OCI-LY7 (cell line): Measurements from ENCODE around the gene HIGD2A. TPM values are rescaled to one million over a fixed set of nuclear protein-coding genes. Genes with fewer than 3 reads are reported as not detected.

Experiments
- BruUV-seq: library from RNA; stranded (reverse); fragments of 400-500 nt; replicated peaks from 2 replicates; lab custom pipeline; 2021; lab: Mats Ljungman, UMichigan
- CTCF ChIA-PET: fragments of 300-600 bp; sonication (Branson Sonifier 250); formaldehyde crosslinking; loops from one replicate; lab custom pipeline; 2022; ENCODE audit warnings: antibody characterized with exemption; ENCODE audit not compliant: unreplicated experiment; lab: Charles Lee
- POLR2A ChIA-PET: fragments of 300-600 bp; sonication (Branson Sonifier 250); formaldehyde crosslinking; loops from one replicate; lab custom pipeline; 2022; ENCODE audit warnings: antibody characterized with exemption; lab: Charles Lee
- DNase-seq: peaks from one replicate; pipeline ENCODE4 v3.0.0-alpha.2; 2015; ENCODE audit warnings: low spot score
- H2AFZ ChIP-seq: fragments of 200-600 bp; sonication (generic), shearing (Covaris generic); 2 replicates; pipeline ENCODE4 v1.6.1; 2014; ENCODE audit warnings: mild to moderate bottlenecking, antibody characterized with exemption, low read length, moderate library complexity
- H3K27ac ChIP-seq: fragments of 200-600 bp; sonication (generic); 2 replicates; pipeline ENCODE4 v1.5.1; 2014; ENCODE audit warnings: mixed run types, low read depth, mild to moderate bottlenecking, moderate library complexity, low read length, inconsistent platforms; ENCODE audit not compliant: poor library complexity, severe bottlenecking
- H3K36me3 ChIP-seq: fragments of 200-600 bp; sonication (generic); 2 replicates; pipeline ENCODE4 v1.6.1; 2014; ENCODE audit warnings: mild to moderate bottlenecking, antibody characterized with exemption, low read length, moderate library complexity, mixed read lengths; ENCODE audit not compliant: insufficient read depth
- H3K4me1 ChIP-seq: fragments of 200-600 bp; sonication (generic); 2 replicates; pipeline ENCODE4 v1.5.1; 2014; ENCODE audit warnings: mild to moderate bottlenecking, low read length; ENCODE audit not compliant: insufficient read depth, poor library complexity, severe bottlenecking
- H3K4me2 ChIP-seq: fragments of 200-600 bp; sonication (generic); 2 replicates; pipeline ENCODE4 v1.6.1; 2014; ENCODE audit warnings: mild to moderate bottlenecking, low read length
- H3K4me3 ChIP-seq: fragments of 200-600 bp; sonication (generic); 2 replicates; pipeline ENCODE4 v1.5.1; 2014; ENCODE audit warnings: mild to moderate bottlenecking, low read depth, low read length; ENCODE audit not compliant: poor library complexity, severe bottlenecking
- H3K79me2 ChIP-seq: fragments of 200-600 bp; sonication (generic); 2 replicates; pipeline ENCODE4 v1.6.1; 2016; ENCODE audit warnings: low read depth, mild to moderate bottlenecking, low read length, moderate library complexity, mixed read lengths; ENCODE audit not compliant: insufficient read depth
- H3K9me2 ChIP-seq: fragments of 200-600 bp; sonication (generic); 2 replicates; pipeline ENCODE4 v1.6.1; 2016; ENCODE audit warnings: mild to moderate bottlenecking, low read length, mixed read lengths; ENCODE audit not compliant: insufficient read depth
- H3K9me3 ChIP-seq: fragments of 200-600 bp; sonication (generic); 2 replicates; pipeline ENCODE4 v1.6.1; 2014; ENCODE audit warnings: mild to moderate bottlenecking, mixed run types, low read length, mixed read lengths
- H4K20me1 ChIP-seq: fragments of 200-600 bp; sonication (generic); 2 replicates; pipeline ENCODE4 v1.6.1; 2014; ENCODE audit warnings: mild to moderate bottlenecking, antibody characterized with exemption, low read length, moderate library complexity, mixed read lengths; ENCODE audit not compliant: insufficient read depth
- EZH2phosphoT487 ChIP-seq: fragments of 200-600 bp; sonication (generic); IDR thresholded peaks from 2 replicates; pipeline ENCODE4 v1.6.1; 2018; ENCODE audit warnings: low read depth, borderline replicate concordance, mild to moderate bottlenecking, mixed run types, antibody characterized with exemption, low read length, moderate library complexity, mixed read lengths
- intact Hi-C: fragments of 100-400 bp; cut with micrococcal nuclease; formaldehyde crosslinking; loops from one replicate; pipeline ENCODE4 v1.10.0; 2022; ENCODE audit not compliant: unreplicated experiment
- total RNA-seq, 2 experiments: library from RNA; depleted of rRNA in 1 of 2; stranded (reverse); fragments of >200 nt in 1 of 2; shearing (Covaris generic) in 1 of 2; gene quantifications; 2 replicates each; pipeline ENCODE4 v1.2.3, GENCODE V29; 2014 to 2022
- TF ChIP-seq, protein P1 (sequence below): fragments of 200-600 bp; sonication (generic); conservative IDR thresholded peaks from 2 replicates; pipeline ENCODE4 v1.5.1; 2014; ENCODE audit warnings: mild to moderate bottlenecking, antibody characterized with exemption, low read length, moderate library complexity, mixed read lengths

Gene HIGD2A
- total RNA-seq, 2 experiments from 2014 or later: 145 to 223 TPM

DNA sequence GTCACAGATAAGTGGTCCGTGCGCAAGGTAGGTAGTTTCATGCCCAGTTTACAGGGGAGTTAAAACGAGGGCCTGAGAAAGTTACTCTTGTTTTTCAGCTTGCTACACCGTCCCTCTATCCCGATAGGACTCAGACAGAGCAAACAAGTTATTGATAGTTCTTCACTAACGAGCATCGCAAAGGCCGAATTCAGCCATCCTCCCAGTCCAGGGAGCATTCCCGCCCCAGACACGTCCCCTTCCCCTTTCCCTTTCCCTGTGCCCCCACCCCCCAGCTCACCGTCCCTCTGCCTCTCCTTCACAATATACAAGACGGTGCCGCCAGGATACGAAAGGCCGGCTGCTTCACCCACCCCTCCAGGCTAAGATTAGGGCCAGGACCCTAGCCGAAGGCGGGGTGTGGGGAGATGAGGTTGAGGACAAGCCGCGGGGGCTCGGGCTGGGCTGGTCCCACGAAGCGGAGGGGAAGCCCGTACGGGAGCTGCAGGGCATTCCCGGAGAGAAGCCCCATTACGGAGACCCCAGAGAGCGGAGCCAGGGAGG lies 27.6 kb upstream of the HIGD2A start:
- Histone ChIP-seq H4K20me1 (no peaks in the 10 kb centered on the region), H3K79me2 (peaks cover 23% of the 10 kb centered on the region), H3K36me3 (peaks cover 36% of the 10 kb centered on the region), H3K4me3 (peak overlapping the region; percentile 91), H3K4me2 (peak overlapping the region; percentile 93), H3K27ac (peak overlapping the region; percentile 35), H3K4me1 (peaks cover 21% of the 10 kb centered on the region), H3K9me3 (no peaks in the 10 kb centered on the region), H3K9me2 (no peaks in the 10 kb centered on the region), H2AFZ (peak overlapping the region; percentile 93)
- ChIA-PET CTCF (no interaction called here), POLR2A (interaction anchor here (0.7 to 2.5 kb wide), 2 partner anchors 9 to 117 kb away, joined by 4 to 9 read pairs; no protein-coding TSS in a partner anchor)
- TSS peak; percentile 50 for BruUV-seq
- no peak for DNase-seq
- intact Hi-C loops: no loop called here
- TF ChIP-seq EZH2phosphoT487: no peak
- TF ChIP-seq, protein P1, sequence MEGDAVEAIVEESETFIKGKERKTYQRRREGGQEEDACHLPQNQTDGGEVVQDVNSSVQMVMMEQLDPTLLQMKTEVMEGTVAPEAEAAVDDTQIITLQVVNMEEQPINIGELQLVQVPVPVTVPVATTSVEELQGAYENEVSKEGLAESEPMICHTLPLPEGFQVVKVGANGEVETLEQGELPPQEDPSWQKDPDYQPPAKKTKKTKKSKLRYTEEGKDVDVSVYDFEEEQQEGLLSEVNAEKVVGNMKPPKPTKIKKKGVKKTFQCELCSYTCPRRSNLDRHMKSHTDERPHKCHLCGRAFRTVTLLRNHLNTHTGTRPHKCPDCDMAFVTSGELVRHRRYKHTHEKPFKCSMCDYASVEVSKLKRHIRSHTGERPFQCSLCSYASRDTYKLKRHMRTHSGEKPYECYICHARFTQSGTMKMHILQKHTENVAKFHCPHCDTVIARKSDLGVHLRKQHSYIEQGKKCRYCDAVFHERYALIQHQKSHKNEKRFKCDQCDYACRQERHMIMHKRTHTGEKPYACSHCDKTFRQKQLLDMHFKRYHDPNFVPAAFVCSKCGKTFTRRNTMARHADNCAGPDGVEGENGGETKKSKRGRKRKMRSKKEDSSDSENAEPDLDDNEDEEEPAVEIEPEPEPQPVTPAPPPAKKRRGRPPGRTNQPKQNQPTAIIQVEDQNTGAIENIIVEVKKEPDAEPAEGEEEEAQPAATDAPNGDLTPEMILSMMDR: no peak

DNA sequence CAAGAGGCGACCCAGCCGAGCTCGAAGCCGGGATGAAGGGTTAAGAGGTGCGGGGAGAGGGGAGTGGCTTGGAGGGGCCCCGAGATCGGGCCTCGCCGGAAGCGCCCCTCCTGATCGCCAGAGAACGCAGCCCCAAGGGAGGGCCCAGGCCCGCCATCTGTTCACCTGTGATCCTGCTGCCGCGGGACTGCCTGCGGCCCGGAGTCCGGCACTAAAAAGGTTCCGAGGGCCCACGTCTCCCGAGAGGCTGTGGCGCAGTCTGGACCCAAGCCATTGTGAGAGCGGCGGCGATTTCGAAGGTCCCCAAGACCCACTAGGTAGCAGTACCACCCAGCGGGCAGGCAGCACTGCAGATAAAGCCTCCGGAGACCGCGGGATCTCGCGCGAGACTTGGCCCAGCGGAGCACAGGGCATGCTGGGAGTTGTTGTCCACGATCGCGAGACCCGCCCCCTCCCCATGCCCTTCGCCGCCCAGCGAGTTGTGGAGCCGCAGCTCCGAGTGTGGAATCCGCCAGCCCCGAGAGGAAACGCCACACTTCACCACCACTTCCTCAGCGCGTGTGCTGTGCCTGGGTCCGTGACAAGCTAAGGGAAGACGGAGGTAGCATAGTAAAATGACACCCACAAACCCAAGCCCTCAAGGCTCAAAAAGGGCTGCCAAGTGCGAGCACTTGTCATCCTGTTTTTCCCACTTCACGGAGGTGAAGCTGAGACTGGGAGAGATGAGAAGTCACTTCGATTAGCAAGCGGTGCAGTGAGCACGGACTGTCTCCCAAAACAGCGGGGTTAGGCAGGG lies 26.9 kb upstream of the HIGD2A start, which contains the start of gene KIAA1191:
TSS of gene KIAA1191 (minus strand) at position 328 of the 796 bp plus-strand sequence. CDS start 2,256 bp downstream, outside the sequence.
- Histone ChIP-seq H3K9me3 (no peaks in the 10 kb centered on the region), H4K20me1 (no peaks in the 10 kb centered on the region), H3K4me2 (peak within 1 kb of the TSS; percentile 93), H3K27ac (peak within 1 kb of the TSS; percentile 35), H3K4me1 (peaks cover 21% of the 10 kb centered on the region), H2AFZ (peak within 1 kb of the TSS; percentile 93), H3K79me2 (peaks cover 23% of the 10 kb centered on the region), H3K4me3 (peak within 1 kb of the TSS; percentile 91), H3K9me2 (no peaks in the 10 kb centered on the region), H3K36me3 (peaks cover 29% of the 10 kb centered on the region)
- ChIA-PET CTCF (interaction anchor here (0.6 kb wide), 2 partner anchors 18 to 21 kb away, joined by 3 to 9 read pairs; no protein-coding TSS in a partner anchor), POLR2A (interaction anchor here (0.5 to 2.5 kb wide), 13 partner anchors 8 to 1792 kb away, joined by 3 to 9 read pairs (median 4); partner anchors contain the start of genes HIGD2A, NHP2, NOP16 and RNF44)
- BruUV-seq: no TSS peak
- intact Hi-C loops: no loop called here
- TF ChIP-seq, protein P1: peak; percentile 60
- no peak for TF ChIP-seq EZH2phosphoT487
- DNase-seq: peak; percentile 92
